HG03196 (cell line): ENCODE data around the gene RCSD1.

Experiments used
- ATAC-seq: cut with Tn5 transposase; IDR thresholded peaks from one replicate; pipeline ENCODE4 v1.9.1; 2021; ENCODE audit not compliant: unreplicated experiment

RCSD1 gene

DNA sequence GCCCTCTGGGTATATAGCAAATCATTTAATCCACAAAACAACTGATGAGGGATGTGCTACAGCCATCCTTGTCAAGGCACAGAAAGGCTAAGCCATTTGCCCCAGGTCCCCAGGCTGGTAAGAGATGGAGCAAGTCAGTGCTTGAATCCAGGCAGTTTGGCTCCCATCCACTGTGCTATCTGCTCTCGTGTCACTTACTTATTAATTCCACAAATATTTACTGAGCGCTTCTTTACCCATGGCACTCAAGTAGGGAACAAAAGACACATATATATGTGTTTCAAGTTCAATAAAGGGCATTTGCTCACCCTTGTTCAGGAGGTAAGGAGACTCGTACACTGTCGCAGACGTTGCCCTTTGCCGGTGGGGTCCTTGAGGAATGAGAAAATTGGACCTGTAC lies 53.2 kb downstream of the RCSD1 start:
- no peak for ATAC-seq

DNA sequence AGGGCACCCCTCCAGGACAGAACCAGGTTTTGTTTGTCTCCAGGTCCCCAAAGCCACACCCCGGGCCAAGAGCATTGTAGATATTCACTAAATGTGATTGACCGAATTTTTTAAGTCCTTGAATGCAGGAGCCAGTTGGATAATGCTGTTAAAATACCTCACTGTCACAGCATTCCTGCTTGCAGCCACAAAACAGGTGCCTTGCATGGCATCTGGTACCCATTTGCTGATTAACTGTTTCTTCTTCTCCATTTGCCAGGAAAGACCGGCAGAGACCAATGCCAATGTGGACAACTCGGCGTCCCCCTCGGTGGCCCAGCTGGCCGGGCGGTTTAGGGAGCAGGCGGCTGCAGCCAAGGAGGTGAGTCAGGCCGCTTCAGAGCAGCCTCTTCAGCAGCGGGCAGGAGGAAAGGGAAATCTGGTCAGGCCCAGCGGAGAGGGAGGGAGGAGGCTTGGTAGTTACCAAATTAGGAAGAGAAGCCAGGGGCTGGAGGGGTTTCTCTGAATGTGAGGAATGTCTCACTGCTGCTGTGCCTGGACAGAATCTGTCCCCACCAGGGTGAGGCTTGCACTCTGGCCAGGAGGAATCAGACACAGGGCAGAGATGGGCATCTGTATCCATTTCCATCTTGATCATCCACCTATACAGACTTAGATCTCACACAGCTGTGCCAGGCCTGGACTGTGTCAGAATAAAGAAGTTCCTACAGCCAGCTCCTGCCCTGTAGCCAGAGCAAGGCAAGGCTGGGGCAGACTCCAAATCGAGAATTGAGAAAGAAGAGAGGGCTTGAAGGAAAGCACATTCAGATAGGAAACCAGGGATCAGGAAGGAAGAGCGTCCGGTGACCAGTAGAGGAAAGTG lies 53.8 kb downstream of the RCSD1 start:
- ATAC-seq, result no peak

DNA sequence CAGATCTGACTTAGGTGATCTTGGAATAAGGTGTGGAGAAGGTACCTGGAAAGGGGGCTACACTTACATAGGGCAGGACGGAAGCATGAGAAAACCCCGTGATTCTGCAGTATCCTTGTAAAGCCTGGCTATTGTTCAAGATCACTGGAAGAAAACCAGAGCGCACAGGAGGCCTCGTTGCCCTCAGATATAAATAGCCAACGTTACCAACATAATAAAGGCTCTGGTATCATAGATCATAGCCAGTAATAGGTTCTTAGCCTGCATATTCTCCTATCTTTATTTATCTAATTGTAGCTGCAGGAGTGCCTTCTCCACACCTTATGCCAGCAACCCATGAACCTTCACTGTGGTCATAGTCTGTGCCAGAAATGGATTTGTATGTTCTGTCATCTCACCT lies 55.8 kb downstream of the RCSD1 start:
- no peak for ATAC-seq

DNA sequence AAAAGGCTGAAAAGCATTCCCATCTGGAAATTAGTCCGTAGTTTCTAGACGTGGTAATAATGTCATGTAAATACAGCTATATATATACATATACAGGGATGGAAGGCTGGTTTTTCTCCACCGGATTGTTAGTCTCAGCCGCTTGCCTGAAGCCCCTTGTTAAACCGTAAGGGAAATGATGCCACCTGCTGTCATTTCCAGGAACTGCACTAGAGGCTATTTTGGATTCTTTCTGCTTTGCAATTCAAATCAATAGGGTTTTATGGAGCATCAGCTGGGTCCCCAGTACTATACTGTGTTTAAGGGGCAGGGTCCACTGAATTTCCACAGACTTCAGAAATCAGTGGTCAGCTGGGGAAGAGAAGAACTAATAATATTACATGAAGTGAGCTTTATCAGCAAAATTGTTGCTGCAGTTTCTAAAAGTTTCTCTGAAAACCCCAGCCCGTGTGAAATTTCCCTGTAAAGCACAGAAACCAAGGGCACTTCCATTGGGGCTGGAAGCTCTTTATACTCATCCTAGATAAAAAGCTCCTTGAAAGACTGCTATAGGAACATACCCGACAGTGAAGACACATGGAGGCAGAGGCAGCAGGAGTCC lies 58.0 kb downstream of the RCSD1 start:
- peak; percentile 52 for ATAC-seq

DNA sequence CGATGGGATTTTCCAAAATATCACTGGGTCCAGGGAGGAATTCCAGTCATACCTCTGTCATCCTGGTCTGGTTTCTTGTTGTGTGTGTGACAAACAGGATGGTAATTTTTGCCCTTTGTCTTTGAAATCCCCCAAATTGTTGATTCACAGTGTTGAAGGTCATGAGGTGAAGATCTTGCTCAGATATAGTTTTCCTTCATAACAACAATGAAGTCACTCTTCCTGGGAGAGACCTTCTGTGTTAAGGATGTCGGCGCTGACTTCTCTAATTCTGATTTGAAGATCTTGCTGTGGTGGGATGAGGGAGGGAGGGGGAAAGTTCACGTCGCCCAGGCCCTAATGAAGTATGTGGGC lies 59.5 kb downstream of the RCSD1 start:
- ATAC-seq, result no peak

DNA sequence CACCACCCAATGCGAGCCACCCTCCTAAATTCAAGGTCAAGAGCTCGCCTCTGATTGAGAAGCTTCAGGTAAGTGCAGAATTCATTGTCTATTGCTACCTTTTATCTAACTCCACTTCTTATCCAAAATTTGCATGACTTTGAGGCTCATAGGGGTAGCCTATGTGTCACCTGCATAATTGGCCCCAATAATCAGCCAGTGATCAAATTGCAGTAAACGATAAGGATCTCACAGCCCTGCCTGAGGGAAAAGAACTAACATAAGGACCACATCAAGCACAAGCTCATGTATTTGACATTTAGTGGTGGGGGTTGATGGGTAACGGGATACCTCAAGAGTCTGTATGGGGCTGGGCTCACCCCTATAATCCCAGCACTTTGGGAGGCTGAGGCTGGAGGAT lies 60.0 kb downstream of the RCSD1 start:
- ATAC-seq, result no peak

DNA sequence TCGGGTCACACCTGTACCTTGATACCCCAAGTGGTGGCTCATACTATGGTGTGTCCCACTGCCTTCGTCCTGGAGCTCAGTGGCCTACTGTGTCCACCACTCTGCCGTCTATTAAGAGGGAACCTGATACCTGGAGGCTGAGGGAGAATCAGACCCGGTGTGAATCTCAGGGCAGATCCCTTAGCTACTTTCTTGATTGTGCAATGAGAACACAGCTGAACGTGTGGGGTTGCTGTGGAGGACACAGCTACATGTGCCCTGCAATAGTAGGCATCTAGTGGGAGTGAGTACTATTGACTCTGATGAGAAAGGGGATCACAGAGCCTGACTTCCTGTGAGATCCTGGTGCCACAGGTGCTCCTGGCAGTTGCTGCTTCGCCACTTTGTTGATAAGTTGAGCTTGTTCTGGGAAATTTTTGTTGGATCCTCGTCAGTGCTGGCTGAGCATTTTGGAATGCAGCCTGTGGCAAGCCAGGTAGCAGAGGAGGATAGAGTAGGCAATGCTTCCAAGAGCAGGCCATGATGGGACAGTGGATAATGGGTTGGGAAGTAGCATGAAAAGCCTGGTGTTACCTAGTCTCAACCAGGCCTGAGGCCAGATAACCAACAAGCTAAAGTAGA lies 63.5 kb downstream of the RCSD1 start:
- no peak for ATAC-seq

DNA sequence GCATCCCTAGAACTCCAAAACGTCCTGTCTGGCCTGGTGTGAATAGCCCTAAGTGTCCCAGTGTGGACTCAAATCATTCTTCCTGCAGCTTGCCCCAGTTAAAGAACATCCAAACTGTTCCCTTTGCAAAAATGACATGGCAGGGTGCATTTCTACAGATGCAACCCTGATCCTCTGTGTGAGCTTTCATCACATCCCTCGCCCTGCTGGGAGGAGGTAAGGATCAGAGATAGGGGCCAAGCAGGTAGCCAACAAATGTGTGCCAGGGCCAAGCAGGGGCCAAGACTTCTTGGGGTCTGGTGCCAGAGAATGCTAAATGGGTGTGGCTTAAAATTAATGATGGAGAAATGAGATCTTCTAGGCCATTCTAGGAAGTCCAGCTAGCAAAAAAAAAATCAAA lies 64.7 kb downstream of the RCSD1 start:
- no peak for ATAC-seq

DNA sequence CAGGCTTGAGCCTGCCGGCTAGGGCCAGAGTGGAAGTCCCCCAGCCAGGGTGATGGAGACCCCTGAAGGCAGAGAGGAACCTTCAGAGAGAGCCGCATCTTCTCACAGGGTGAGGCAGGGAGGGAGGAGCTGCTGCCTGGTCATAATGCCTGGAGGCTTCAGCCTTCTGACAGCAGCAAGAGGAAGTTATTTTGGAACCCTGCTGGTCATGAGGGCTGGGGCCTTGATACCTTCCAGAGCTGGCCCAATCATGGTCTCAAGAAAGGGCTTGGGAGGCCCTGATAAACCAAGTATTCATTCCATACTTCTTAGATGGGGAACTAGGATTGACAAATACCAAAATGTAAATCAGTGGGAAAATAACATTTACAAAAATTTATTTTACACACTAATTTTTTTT lies 65.1 kb downstream of the RCSD1 start:
- no peak for ATAC-seq

DNA sequence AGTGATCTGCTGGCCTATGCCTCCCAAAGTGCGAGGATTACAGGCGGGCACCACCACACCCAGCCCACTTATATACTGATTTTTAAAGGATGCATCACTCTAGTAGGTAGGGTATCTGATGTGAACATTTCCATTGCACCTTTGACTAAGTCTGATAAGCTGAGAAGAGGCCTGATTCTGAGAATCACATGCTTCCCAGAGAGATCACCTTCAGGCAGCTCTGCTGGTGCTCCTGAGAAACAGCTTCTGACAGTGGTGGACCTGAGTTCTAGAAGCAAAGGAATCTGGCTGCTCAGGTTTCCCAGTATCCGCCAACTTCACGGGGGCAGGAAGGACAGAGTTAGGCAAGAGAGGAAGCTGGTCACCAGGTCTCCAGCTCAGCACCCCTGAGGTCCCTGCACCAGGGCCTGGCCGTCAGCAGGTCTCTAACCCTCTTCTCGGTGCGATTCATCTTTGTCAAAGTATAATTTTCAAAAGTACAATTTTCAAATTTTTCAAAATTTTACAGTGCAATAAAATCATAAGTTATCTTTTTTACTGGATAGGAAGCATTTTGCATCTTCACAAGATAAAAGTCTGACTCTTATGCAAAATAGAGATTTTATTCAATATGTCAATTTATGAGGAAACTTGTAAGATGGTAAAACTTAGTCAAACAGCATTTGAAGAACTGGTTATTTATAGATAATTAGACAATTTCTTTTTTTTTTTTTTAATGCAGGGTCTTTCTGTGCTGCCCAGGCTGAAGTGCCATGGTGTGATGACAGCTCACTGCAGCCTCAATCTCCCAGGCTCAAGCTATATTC lies 65.9 kb downstream of the RCSD1 start:
- ATAC-seq, result no peak

DNA sequence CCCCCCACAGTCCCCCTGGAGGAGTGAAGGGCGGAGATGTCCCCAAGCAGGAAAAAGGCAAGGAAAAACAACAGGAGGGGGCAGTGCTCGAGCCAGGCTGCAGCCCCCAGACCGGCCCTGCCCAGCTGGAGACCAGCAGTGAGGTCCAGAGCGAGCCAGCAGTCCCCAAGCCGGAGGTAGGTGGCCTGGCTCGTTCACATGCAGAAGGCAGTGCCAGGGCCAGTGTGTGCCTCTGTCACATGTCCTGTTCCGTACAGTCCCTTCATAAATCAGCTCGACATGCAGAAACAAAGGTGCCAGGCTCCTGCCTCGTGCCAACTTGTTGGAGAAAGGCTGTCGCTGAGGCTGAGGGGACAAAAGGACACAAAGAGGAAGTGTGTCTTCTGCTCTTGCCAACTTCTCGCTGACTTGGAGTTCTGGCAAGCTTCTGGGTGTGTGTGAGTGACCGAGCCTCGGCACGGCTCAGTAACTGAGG lies 67.7 kb downstream of the RCSD1 start:
- ATAC-seq, result no peak

DNA sequence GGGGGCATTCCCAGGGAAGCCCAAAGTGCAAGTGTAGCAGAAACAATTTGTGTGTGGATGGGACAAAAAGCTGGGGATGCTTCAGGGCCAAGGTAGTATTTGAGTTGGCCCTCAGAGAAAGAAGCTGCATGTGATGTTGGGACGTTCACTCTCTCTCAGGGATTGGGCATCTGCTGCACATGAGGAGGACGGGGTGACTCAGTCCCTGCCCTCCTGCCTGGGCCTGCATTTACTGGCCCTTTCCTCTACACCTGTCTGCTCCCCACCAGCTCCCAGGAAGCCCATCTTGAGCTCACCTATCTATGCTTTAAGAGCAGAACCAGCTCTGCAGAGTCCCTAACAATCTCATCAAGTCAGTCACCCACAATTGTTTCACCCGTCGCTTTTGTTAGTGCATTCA lies 68.3 kb downstream of the RCSD1 start:
- no peak for ATAC-seq

DNA sequence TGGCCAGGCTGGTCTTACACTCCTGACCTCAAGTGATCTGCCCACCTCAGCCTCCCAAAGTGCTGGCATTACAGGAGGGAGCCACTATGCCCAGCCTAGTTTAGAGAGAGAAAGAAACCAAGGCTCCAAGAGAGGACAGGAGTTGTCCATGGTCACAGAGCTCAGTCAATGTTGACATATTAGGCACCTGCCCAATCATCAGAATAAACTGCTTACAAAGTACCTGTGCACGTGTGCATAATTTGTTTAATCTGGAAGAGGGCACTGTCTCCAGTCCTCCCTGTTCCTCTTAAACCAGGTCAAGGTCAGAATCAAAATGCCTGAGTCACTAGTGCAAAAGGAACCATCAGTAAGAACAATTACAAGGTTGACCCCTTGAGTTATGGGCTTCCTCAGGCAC lies 71.5 kb downstream of the RCSD1 start:
- ATAC-seq, result no peak

DNA sequence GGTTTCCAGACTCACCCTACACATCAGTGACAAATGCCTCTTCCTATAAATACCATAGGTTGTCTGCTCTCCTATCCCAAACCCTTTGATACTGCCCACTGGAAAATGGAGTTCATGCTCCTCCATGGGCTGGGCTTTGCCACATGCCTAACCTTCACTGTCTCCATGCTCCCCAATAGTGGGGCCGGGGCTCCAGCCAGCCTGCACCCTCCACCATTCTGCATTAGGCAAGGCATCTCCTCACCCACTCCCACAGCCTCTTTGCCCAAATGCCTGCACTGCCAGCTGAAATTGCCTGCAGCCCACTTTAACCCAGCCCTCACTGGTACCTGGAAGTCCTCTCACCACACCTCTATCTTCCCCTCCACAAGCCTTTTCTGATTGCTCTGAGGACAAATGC lies 73.5 kb downstream of the RCSD1 start:
- ATAC-seq, result no peak

DNA sequence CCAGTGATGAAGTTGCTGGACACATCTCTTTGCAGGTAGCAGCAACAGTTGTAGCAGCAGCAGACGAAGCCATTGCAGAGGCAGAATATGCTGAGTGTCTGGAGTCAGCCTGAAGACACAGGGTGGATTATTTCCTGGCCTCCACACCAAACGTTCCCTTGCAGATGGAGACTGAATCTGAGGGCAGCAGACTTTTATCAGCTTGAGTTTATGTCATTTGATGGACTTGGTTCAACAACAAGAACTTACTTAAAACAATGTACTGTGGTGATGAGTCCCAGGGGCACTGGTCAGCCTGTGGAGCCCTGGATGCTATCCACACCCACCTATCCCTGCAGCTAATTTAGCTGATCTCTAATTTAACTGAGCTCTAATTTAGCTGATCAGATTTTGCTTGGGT lies 74.7 kb downstream of the RCSD1 start:
- no peak for ATAC-seq

DNA sequence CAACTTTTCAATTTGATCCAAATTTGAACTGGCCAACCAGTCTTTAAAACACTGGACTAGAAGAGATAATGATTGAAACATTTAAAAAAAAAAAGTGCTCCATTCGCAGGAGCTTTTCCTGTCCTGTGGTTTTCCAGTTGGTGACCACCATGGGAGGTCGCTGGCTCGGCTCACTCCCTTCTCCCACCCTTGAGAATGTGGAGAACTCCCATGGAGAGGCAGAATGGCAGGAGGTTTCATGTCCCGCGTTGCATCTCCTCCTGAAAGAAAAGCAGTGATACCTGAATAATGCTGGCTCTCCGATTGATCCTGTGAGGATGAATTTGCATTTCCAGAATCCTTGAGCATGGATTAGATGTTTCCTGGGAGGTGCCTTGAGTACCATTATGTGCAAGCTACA lies 75.2 kb downstream of the RCSD1 start:
- ATAC-seq, result no peak

DNA sequence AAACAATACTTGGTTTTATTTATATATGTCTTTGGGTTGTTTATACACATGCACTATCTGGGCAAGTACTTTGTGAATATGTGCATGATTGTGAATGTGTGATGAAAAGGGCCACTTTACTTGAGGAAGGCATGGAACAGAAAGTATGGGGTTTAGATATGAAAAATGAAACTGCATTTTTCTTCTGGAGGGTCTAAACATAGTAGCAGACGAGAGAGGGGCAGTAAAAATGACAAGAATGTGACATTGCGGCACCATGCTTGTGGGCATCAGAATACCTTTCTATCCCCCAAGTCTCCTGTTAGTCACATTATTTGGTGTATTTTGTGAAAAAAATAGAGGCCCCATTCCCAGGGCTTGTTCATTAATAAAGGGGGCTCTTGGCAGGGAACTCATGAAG lies 76.3 kb downstream of the RCSD1 start:
- ATAC-seq, result no peak

DNA sequence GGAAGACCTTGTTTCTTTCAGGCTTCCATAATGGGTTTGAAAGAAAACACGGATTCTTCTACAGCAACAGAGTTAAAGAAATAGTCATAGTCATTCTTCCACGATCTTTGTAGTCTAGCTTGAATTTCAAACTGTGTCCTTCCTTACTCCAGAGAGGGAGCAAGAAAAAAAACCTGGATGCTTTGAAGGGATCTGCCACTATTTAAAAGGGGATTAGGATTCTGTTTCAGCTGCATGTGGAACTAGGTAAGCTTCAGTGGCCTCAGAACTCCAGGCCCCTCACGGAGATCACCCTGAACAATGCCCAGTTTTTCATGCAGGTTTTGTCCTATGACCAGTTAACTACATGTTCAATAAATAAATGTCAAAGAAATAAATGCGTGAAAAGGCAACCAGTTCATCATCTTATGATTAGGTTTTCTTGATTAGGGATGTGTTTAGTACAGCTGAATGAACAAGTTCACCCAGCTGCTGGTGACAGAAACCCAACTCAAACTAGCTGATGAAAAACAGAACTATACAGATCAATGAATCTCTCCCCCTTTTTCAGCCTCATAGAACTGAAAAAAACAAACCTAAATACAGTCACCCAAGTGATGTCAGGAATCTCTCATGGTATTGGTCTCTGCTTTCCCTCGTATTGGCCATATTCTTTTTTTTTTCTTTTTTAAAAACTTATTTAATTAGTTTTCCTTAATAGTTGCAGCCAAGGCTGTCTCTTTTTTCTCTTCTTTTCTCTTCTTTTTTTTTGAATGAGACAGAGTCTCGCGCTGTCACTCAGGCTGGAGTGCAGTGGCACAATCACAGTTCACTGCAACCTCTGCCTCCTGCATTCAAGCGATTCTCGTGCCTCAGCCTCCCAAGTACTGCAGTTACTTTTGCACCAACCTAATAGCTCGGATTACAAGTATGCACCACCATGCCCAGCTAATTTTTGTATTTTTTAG lies 77.2 kb downstream of the RCSD1 start:
- peak; percentile 34 for ATAC-seq

DNA sequence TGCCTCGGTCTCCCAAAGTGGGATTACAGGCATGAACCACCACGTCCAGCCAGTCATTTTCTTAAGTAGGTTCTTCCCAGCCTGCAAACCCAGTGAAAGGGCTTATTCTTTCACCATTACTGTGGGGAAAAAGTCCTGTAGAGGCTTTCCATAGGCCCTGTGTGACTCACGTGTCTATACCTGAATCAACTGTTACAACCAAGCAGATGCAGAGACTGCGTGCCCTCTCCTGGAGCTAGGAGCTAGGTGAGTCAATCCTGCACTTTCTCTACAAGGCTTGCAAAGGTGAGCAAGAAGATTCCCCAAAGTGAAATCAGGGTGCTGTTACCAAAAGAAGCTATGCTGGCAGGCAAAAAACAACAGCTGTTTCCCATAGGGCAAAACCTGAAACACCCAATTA lies 77.9 kb downstream of the RCSD1 start:
- no peak for ATAC-seq

DNA sequence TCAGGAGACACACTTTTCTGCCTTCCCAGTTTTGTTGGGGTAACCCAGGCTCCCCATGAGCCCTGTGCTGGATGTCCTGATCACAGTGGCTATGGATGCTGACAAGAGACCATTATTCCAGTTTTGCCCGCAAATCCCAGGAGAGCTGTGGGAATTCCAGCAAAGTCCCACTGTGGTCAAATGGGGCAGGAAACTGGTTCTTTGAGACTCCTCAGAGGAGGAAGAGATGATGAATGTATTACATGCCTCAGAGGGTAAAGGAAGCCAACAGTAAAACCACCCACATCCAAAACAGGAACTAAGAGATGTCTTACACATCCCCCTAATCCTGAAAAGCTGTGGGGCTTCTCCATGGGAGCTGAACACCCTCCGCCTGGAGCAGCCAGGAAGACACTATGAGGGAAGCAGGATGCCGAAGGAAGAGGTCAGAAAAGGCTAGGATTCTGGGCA lies 78.9 kb downstream of the RCSD1 start:
- ATAC-seq, result no peak
